IPS DF 4.7 (cell line): ENCODE measurements around the gene LIN7A.

Experiments
- DNase-seq: peaks from one replicate; pipeline ENCODE4 v3.0.0-alpha.2; 2013; ENCODE audit warnings: low spot score; ENCODE audit errors: extremely low read depth

LIN7A gene

GRCh38 chr12:80937391-80938238, at the start of gene LIN7A:
Gene LIN7A (minus strand): TSS chr12:80937934. CDS start chr12:80937722, 212 bp downstream.
- peak; percentile 16 for DNase-seq

- no peak for DNase-seq
Measured at GRCh38 chr12:80986224-80986623, 48.5 kb upstream of the LIN7A start.

GRCh38 chr12:80979816-80980215, 42.1 kb upstream of the LIN7A start:
- DNase-seq: no peak

- no peak for DNase-seq
Measured at GRCh38 chr12:80979251-80979650, 41.5 kb upstream of the LIN7A start.

- no peak for DNase-seq
Measured at GRCh38 chr12:80977346-80977745, 39.6 kb upstream of the LIN7A start.

- no peak for DNase-seq
Measured at GRCh38 chr12:80968326-80968725, 30.6 kb upstream of the LIN7A start.

- DNase-seq: no peak
Measured at GRCh38 chr12:80967565-80967964, 29.8 kb upstream of the LIN7A start.

- DNase-seq: peak; percentile 44
Measured at GRCh38 chr12:80966001-80966400, 28.3 kb upstream of the LIN7A start.

GRCh38 chr12:80958162-80958561, 20.4 kb upstream of the LIN7A start:
- DNase-seq: no peak

GRCh38 chr12:80954857-80955520, 17.3 kb upstream of the LIN7A start:
- no peak for DNase-seq

GRCh38 chr12:80952443-80952842, 14.7 kb upstream of the LIN7A start:
- DNase-seq: no peak

GRCh38 chr12:80946591-80946990, 8.9 kb upstream of the LIN7A start:
- DNase-seq: no peak

- DNase-seq: no peak
Measured at GRCh38 chr12:80943338-80943737, 5.6 kb upstream of the LIN7A start.

- DNase-seq: no peak
Measured at GRCh38 chr12:80941916-80942315, 4.2 kb upstream of the LIN7A start.

GRCh38 chr12:80939231-80939950, 1.7 kb upstream of the LIN7A start:
- no peak for DNase-seq

GRCh38 chr12:80938397-80938796, 663 bp upstream of the LIN7A start:
- DNase-seq: no peak

- DNase-seq: peak; percentile 22
Measured at GRCh38 chr12:80936642-80937390, 918 bp downstream of the LIN7A start.

- no peak for DNase-seq
Measured at GRCh38 chr12:80936353-80936641, 1.4 kb downstream of the LIN7A start.

- DNase-seq: no peak
Measured at GRCh38 chr12:80935111-80935510, 2.6 kb downstream of the LIN7A start.

- DNase-seq: no peak
Measured at GRCh38 chr12:80925983-80926382, 11.8 kb downstream of the LIN7A start.

GRCh38 chr12:80925237-80925636, 12.5 kb downstream of the LIN7A start:
- DNase-seq: no peak

GRCh38 chr12:80924437-80924836, 13.3 kb downstream of the LIN7A start:
- no peak for DNase-seq
